8988T (cell line): ENCODE results near the gene NACA.
A peak's percentile ranks its signal among the peaks of the same experiment; 100 is the strongest.
"Not testable (repeated sequence)": the region's sequence is repeated elsewhere in the genome, so short reads cannot be mapped to it uniquely, and the experiment has no call there.

Experiments
- DNase-seq: peaks from one replicate; pipeline ENCODE4 v3.0.0; 2011

The NACA gene

DNA sequence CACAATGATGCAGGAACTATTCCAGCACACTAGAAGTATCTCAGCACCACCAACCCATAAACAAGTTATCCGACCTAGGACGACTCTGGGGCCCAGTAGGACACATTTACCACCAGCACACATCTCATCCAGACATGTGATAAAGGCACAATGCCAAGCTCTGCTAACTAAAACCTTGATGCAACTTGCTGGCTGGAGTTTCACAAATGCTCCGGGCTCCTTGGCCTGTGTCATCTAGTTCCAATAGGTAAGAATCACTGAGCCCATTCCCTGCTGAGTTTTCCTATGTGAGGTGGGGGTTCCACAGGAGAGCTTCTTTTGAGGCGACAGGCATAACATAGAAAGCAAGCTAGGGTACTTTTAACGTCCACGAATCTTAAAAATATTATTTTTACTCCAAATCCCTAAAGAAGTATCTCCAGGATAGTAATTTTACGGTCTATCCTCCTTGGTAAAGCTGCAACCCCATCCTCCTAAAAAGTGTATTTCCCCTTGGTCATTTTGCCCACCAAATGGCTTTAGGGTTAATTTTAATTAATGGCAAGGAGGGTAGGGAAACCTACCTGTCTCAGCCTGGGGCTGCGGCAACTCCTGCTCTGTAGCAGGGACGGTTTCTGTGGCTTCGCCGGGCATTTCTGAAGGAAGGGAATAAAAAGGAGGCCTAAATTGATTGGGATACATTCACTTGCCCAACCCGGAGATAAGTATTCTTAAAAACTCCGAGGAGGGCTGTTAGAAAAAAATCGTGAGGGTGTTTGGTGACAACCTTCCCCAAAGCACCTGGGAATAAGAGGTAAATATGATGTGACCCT is 1.0 kb downstream of the NACA start:
- no peak for DNase-seq

DNA sequence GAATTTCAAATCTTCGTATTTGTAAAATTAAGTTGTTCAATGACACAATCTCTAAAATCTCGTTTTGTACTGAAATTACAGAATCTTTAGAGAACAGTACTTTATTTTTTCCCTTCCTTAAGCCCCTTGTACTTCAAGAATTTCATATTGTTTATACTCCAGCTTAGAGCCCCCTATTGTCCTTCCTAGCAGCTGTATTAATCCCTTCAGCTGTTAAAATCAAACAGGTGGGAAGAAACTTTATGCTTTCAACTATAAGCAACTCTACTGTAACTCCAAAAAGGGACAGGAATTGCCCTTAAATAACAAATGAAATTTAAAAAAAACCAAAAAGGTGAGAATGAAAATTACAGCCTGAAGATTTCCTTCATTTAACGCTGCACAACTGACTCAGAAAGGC is 1.7 kb downstream of the NACA start:
- DNase-seq: no peak

DNA sequence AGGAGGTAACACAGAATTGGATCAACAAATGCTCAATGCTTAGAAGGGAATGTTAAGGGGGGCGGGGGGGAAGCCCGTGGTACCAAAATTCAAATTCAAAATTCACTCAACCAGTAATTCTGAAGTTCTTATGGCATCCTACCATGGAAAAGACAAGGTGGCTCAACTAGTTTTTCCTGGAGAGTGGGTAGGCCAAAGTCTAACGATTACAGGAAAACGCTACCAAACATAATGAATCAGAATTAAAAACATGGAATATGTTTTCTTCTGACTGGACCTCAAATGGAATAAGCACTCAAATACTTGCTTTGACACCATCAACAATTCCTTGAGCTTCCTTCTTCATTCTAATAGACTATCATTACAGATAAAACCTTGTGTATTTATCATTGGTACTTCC is 2.3 kb downstream of the NACA start:
- DNase-seq: no peak

- no peak for DNase-seq
These were observed 3.4 kb downstream of the NACA start for GRCh38 chr12:56721721-56722120.

GRCh38 chr12:56721216-56721615 is 3.9 kb downstream of the NACA start:
- no peak for DNase-seq

DNA sequence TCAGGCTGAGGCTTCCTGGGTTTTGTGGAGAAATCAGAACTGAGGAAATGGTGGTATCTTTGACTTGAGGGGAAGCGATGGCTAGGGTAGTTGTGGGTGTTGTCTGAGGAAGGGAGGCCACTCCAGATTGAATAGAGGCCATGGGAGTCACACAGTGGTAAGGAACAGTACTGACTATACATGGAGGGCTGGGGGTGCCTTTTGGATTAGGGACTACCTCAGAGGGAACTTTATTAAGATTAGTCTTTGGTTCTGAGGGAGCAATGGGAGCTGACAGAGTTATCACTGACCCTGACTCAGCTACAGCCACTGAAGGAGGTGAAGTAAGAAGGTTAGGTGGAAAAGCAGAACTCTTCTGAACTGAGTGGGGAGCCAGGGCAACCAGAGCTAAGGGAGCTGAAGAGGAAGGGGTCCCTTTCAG is 4.4 kb downstream of the NACA start:
- DNase-seq: no peak

- DNase-seq: no peak
These were observed 6.0 kb downstream of the NACA start for GRCh38 chr12:56719056-56719455.

GRCh38 chr12:56718636-56719035 is 6.5 kb downstream of the NACA start:
- no peak for DNase-seq

DNA sequence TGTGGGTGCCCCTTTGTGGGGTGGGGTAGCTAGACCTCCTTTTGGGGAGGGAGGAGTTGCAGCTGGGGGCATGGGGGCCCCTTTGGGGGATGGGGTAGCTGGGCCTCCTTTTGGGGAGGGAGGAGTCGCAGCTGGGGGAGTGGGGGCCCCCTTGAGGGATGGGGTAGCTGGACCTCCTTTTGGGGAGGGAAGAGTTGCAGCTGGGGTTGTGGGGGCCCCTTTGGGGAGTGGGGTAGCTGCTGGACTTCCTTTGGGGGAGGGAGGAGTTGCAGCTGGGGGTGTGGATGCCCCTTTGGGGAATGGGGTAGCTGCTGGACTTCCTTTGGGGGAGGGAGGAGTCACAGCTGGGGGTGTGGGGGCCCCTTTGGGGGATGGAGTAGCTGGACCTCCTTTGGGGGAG is 7.0 kb downstream of the NACA start:
- no peak for DNase-seq

- DNase-seq: no peak
These were observed 7.9 kb downstream of the NACA start for GRCh38 chr12:56716933-56717880.

- DNase-seq: no peak
These were observed 8.6 kb downstream of the NACA start for GRCh38 chr12:56716458-56716857.

DNA sequence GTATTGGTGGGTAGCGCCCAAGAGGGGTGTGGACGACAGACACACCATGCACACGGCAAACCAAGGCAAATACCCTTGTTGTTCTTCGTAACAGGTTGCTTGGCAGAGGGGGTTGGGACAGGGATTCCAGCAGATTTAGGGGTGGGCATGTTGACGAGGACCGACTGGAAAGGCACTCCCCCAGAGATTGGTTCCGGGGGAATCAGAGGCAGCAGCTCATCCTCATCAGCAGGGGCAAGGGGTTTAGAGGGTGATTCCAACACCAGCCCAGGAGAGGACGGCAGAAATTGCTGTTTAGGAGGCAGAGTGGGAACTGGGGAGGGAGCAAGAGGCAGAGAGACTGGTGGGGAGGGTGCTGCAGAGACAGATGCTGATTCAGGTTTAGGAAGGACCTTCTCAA is 9.3 kb downstream of the NACA start:
- no peak for DNase-seq

DNA sequence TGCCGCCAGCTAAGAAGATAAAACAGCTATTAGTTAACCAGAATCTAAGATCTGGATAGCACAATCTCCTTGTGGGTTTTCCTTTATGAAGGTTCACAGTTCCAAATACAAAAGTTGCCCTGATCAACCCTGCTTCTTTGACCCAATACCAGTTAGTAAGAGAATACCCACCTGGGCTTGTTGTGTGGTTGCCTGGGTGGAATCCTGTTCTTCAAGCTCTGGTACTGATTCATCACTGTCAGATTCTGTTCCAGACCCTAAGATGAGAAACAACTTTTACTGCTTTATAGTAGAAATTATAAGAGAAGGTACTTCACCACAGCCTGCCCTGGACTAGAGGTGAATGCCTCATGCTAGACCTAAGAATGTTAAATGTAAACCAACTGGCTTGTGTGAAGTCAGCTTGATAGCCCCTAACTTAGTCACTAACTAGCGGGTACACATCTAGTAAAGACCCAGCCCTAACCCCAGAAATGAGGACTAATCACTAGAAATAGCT is 10.6 kb downstream of the NACA start:
- no peak for DNase-seq

- no peak for DNase-seq
These were observed 11.8 kb downstream of the NACA start for GRCh38 chr12:56713345-56713744.

GRCh38 chr12:56709759-56710376 is 15.2 kb downstream of the NACA start:
- no peak for DNase-seq

DNA sequence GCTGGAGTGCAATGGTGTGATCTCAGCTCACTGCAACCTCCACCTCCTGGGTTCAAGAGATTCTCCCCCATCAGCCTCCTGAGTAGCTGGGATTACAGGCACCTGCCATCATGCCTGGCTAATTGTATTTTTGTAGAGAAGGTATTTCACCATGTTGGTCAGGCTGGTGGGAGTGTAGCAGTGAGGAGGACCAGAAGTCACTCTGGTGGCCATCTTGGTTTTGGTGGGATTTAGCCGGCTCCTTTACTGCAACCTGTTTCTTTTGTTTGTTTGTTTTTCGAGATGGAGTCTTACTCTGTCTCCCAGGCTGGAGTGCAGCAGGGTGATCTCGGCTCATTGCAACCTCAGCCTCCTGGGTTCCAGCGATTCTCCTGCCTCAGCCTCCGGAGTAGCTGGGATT is 20.6 kb downstream of the NACA start:
- not testable (repeated sequence) for DNase-seq

- DNase-seq: no peak
These were observed 26.0 kb downstream of the NACA start for GRCh38 chr12:56699020-56699661.

GRCh38 chr12:56695327-56696101 is 29.6 kb downstream of the NACA start:
- DNase-seq: no peak

- no peak for DNase-seq
These were observed 30.9 kb downstream of the NACA start for GRCh38 chr12:56694161-56694560.

DNA sequence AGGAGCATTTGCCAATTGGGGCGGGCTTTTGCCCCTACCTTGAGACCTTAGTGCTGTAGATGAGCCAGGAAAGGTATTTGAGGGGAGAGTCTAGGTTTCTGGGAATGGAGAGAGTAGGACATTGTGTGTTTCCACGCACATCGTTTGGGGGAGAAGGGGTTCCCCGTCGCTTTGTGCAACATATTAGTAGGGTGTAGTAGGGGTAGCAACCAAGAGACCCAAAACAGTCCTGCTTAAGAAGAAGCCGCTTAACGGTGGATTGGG is 36.3 kb downstream of the NACA start:
- no peak for DNase-seq

GRCh38 chr12:56688129-56688845 is 36.8 kb downstream of the NACA start, which contains the start of gene PTGES3:
Gene PTGES3, minus strand, starts transcription at chr12:56688284. Its CDS starts 285 bp downstream, at chr12:56687999.
- peak; percentile 66 for DNase-seq
